ENCODE data around the gene AGK.

GRCh38 chr7:141696348-141696747 lies 145.1 kb downstream of the AGK start:
- TF ChIP-seq ZNF274 (IDR thresholded peaks at IDR 0.05; ENCODE audit: low read depth, low read length) = no peak
- TF ChIP-seq SUZ12 (IDR thresholded peaks at IDR 0.05; ENCODE audit: extremely low read depth, insufficient read depth, insufficient read length) = no peak
- TF ChIP-seq YY1 (IDR thresholded peaks at IDR 0.05; ENCODE audit: insufficient read depth, insufficient read length) = no peak
